Posterior cingulate gyrus (tissue), 11 donors: ENCODE results near the gene TMEM161A.
A peak's percentile ranks its signal among the peaks of the same experiment; 100 is the strongest.
"Not testable (repeated sequence)": the region's sequence is repeated elsewhere in the genome, so short reads cannot be mapped to it uniquely, and the experiment has no call there.

ENCODE experiments used
- DNase-seq, 10 donors: peaks; one replicate each; pipeline versions ENCODE4 v3.0.0 to v3.0.0-alpha.2; 2020 to 2021; ENCODE audit warnings: mixed read lengths in 3 of 10
- intact Hi-C: fragments of 100-400 bp; cut with DNase I; formaldehyde crosslinking; loops from one replicate; pipeline ENCODE4 v1.15.1; 2023

The TMEM161A gene

GRCh38 chr19:19102566-19102965 lies 35.7 kb downstream of the TMEM161A start:
- DNase-seq, intact Hi-C loops: not testable (repeated sequence)

- peak in 1 of 10 donors; percentile 62 for DNase-seq
- intact Hi-C loops: no loop called here
These were observed 36.7 kb downstream of the TMEM161A start for GRCh38 chr19:19101540-19101939.

GRCh38 chr19:19098703-19099632 lies 39.3 kb downstream of the TMEM161A start:
- no peak for DNase-seq
- intact Hi-C loops: no loop called here

GRCh38 chr19:19098084-19098702 lies 40.1 kb downstream of the TMEM161A start:
- intact Hi-C loops: no loop called here
- DNase-seq: no peak

GRCh38 chr19:19096641-19097627 lies 41.3 kb downstream of the TMEM161A start:
- no peak for DNase-seq
- intact Hi-C loops: no loop called here

GRCh38 chr19:19095691-19096090 lies 42.6 kb downstream of the TMEM161A start:
- DNase-seq: no peak
- intact Hi-C loops: no loop called here

GRCh38 chr19:19094513-19094912 lies 43.8 kb downstream of the TMEM161A start:
- DNase-seq: no peak
- intact Hi-C loops: no loop called here

- DNase-seq: no peak
These were observed 50.6 kb downstream of the TMEM161A start for GRCh38 chr19:19087676-19088075.

GRCh38 chr19:19083413-19084178 lies 54.7 kb downstream of the TMEM161A start:
- no peak for DNase-seq
- intact Hi-C loops: no loop called here

More at GRCh38 chr19:19087676-19088075, 50.6 kb downstream of the TMEM161A start:
- intact Hi-C loops: no loop called here

- intact Hi-C loops: no loop called here
- DNase-seq: no peak
These were observed 56.6 kb downstream of the TMEM161A start for GRCh38 chr19:19081642-19082151.

- intact Hi-C loops: no loop called here
- no peak for DNase-seq
These were observed 58.7 kb downstream of the TMEM161A start for GRCh38 chr19:19079571-19079970.

GRCh38 chr19:19078801-19079200 lies 59.5 kb downstream of the TMEM161A start:
- intact Hi-C loops: no loop called here
- DNase-seq: no peak

- DNase-seq: no peak
- intact Hi-C loops: no loop called here
These were observed 61.2 kb downstream of the TMEM161A start for GRCh38 chr19:19077103-19077502.

- no peak for DNase-seq
- intact Hi-C loops: no loop called here
These were observed 61.8 kb downstream of the TMEM161A start for GRCh38 chr19:19076476-19076875.

GRCh38 chr19:19075126-19075525 lies 63.2 kb downstream of the TMEM161A start:
- intact Hi-C loops: no loop called here

GRCh38 chr19:19074196-19074882 lies 63.9 kb downstream of the TMEM161A start:
- DNase-seq: no peak
- intact Hi-C loops: no loop called here

More at GRCh38 chr19:19075126-19075525, 63.2 kb downstream of the TMEM161A start:
- DNase-seq: no peak

GRCh38 chr19:19071897-19072296 lies 66.4 kb downstream of the TMEM161A start:
- DNase-seq: no peak
- intact Hi-C loops: no loop called here
